GM12892 (cell line): Measurements from ENCODE around the gene NACC2.

Experiments
- POLR2A ChIP-seq: IDR thresholded peaks from 2 replicates; pipeline ENCODE4 v1.6.1; 2011; ENCODE audit warnings: low read depth, low read length, control low read depth
- POLR2AphosphoS5 ChIP-seq: IDR thresholded peaks from 2 replicates; pipeline ENCODE4 v1.6.1; 2011; ENCODE audit warnings: low read depth, low read length, control low read depth

DNA sequence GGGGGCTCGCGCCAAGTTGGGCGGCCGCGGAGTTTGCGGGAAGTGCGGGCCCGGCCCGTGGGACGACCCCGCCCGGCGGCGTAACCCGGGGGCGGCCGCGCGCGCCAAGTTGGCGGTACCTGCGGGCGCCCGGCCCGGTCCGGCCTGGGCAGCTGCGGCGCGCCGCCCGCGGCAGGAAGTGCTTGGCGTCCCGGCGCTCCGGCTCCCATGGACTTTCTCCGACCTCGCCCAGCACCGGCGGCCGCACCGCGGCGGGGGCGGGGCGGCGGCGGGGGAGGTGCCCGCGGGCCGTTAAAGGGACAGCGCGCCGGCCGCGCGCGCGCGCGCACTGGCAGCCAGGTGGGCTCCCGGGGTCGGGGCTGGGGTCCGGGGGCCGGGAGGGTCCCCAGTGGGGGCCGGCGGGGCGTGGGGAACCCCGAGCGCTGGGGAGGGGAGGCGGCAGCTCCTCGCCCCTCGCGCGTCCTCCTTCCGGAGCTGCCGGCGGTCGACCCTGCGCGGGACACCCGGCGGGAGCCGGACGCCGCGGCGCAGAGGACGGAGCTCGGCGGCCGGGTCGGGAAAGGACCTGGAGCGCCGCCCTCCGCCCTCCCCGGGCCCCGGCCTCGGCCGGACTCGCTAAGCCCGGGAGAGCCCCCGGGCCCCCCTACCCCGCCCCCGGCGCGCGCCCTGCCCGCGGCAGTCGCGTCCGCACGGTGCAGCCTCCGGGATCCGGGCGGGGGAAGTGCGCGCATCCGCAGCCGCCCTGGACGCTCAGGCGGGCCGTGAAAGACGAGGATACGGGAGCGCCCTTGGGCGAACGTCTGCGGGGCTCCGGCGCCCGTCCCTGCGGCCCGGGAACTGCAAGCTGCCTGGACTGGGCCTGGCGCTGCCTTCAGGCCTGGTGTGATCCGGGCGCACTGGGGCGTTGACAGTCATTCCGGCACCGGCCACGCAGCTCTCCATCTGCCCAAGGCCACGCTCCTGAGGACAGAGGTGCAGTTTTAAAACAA lies at the start of gene NACC2:
- TF ChIP-seq POLR2AphosphoS5 (no peak), POLR2A (no peak)
